Posterior cingulate gyrus (tissue), 11 donors: Measurements from ENCODE around the gene PNLIP.

Experiments used
- DNase-seq, 10 donors: peaks; one replicate each; pipeline versions ENCODE4 v3.0.0 to v3.0.0-alpha.2; 2020 to 2021; ENCODE audit warnings: mixed read lengths in 3 of 10
- intact Hi-C: fragments of 100-400 bp; cut with DNase I; formaldehyde crosslinking; loops from one replicate; pipeline ENCODE4 v1.15.1; 2023

The PNLIP gene

DNA sequence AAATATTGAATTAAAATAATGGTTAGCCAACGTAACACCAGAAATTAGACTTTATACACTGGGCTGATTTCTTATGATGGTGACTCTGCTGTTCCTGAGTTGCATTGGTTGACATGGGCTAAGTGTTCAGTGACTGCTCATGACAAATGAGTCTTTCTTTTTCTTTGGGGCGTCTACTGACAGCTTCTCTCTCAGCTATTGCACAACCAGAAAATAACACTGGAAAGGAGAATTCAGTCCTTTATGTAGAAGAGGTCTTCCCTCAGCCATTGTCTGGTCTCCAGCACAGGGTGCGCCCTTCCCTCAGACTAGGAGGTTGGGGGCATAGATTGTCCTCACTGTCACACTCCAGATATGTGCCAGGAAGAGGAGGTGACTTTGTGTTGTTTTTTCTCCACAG lies 21.6 kb downstream of the PNLIP start:
- intact Hi-C loops: no loop called here
- no peak for DNase-seq

GRCh38 chr10:116574797-116575196 lies 29.1 kb downstream of the PNLIP start:
- intact Hi-C loops: no loop called here
- DNase-seq: no peak

GRCh38 chr10:116587878-116588591 lies 42.3 kb downstream of the PNLIP start:
- no peak for DNase-seq
- intact Hi-C loops: no loop called here

DNA sequence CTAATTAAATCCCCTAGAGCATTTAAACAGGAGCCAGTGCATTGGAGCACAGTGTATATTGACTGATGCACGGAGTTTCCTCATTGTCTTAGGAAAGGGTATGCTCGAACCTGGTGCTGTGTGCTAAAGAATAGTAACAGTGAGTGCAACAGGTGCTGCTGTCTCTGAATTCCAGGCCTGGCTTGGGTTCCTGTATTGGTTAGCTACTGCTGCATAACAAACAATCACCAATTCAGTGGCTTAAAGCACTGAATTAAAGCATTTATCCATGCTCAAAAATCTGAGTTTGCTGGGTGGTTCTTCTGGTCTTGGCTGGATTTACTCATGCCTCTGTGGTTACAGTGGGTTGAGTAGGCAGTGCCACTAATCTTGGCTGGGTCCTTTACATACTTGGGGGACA lies 43.3 kb downstream of the PNLIP start:
- no peak for DNase-seq
- intact Hi-C loops: no loop called here

- no peak for DNase-seq
Observed at GRCh38 chr10:116589926-116590325, 44.2 kb downstream of the PNLIP start.

GRCh38 chr10:116590590-116591444 lies 45.1 kb downstream of the PNLIP start, which contains the start of gene PNLIPRP1:
PNLIPRP1 (plus strand) TSS chr10:116590959; CDS start chr10:116591130, 171 bp downstream.
- intact Hi-C loops: no loop called here
- no peak for DNase-seq

More at GRCh38 chr10:116589926-116590325, 44.2 kb downstream of the PNLIP start:
- intact Hi-C loops: no loop called here

GRCh38 chr10:116593139-116593740 lies 47.5 kb downstream of the PNLIP start:
- intact Hi-C loops: no loop called here
- DNase-seq: no peak

GRCh38 chr10:116594525-116595035 lies 48.8 kb downstream of the PNLIP start:
- intact Hi-C loops: no loop called here
- DNase-seq: no peak

DNA sequence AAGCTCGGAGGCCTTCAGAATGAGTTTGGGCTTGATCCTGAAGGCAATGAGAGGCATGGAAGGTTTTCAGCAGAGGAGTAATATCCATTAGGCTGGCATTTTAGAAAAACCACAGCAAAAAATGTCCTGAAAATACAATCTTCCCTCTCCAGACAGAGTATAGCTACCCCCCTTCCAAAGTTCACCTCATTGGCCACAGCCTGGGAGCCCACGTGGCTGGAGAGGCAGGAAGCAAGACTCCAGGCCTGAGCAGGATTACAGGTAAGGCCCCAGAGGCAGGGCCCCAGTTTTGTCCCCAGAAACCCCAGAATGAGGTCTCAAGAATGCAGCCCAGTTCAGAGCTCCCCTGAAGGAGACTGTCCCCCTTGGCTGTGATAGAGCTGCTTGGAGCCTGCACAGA lies 50.3 kb downstream of the PNLIP start:
- intact Hi-C loops: no loop called here
- DNase-seq: no peak

DNA sequence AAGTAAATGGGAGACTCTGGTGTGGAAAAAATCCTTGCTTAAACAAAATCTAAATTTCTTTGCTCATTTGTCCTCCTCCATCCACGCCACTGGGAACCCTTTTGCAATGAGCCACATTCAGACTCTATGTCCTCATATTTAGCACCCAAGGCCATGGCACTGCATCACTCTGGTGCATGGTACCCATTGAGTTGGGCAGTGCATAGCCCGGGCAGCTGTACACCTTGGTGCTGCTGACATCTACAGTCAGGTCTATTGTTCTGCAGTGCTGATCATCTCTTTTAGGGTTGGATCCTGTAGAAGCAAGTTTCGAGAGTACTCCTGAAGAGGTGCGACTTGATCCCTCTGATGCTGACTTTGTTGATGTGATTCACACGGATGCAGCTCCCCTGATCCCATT lies 51.8 kb downstream of the PNLIP start:
- no peak for DNase-seq
- intact Hi-C loops: no loop called here

DNA sequence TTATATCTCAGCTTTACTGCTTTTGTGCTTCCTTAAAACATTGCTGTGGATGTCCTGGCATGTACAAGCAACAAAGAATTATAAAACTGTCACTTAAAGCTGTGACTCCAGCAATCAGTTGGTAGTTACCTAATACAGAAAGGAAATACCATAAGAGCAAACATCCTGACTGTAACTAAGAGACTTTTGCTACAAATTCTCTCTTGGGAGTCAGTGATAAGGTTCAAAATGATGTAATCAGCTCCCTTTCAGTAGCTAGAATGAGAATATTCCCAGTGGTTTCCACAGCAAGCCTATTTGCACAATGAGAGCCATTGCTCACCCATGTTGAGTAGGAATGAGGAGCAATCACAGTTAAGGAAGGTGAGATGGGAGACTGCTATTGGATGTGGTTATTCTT lies 52.6 kb downstream of the PNLIP start:
- intact Hi-C loops: no loop called here
- no peak for DNase-seq

DNA sequence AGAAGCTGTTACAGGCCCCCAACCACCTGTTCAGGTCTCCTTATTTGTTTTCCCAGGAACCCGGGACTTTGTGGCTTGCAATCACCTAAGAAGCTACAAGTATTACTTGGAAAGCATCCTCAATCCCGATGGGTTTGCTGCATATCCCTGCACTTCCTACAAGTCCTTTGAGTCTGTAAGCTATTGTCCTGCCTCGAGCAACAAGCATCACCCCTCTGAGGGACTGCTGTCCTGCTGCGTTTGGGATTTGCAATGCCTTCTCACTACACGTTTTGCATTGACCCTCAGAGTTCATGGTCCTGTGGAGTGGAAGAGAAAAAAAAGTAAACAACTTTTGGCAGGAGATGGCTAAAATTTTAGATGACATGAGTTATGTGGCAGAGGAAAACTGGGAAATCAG lies 54.3 kb downstream of the PNLIP start:
- no peak for DNase-seq
- intact Hi-C loops: no loop called here

GRCh38 chr10:116602648-116603400 lies 57.1 kb downstream of the PNLIP start:
- intact Hi-C loops: no loop called here

DNA sequence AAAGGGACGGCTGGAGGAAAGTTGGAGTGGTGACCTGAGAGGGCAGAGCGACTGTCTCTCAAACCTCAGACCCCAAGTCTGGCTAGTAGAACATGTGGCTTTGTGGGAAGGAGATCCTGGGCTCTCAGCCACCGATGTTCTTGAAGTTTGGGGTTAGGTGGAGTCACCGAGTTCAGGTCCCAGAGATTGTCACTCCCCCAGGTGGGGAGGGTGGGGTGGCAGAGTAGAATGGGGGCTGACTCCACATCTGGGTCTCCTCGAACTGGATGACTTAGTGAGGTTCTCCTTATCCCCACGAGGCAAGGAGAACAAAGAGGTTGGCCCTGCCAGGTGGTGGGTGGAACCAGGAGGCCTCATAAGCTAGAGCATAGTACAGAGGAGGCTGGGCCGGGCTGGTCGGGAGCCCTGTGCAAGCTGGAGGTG lies 60.3 kb downstream of the PNLIP start:
- no peak for DNase-seq
- intact Hi-C loops: no loop called here

More at GRCh38 chr10:116602648-116603400, 57.1 kb downstream of the PNLIP start:
- DNase-seq: no peak

- no peak for DNase-seq
Observed at GRCh38 chr10:116607336-116607735, 61.6 kb downstream of the PNLIP start.

GRCh38 chr10:116608686-116609594 lies 63.2 kb downstream of the PNLIP start:
- intact Hi-C loops: no loop called here
- no peak for DNase-seq

More at GRCh38 chr10:116607336-116607735, 61.6 kb downstream of the PNLIP start:
- intact Hi-C loops: no loop called here

DNA sequence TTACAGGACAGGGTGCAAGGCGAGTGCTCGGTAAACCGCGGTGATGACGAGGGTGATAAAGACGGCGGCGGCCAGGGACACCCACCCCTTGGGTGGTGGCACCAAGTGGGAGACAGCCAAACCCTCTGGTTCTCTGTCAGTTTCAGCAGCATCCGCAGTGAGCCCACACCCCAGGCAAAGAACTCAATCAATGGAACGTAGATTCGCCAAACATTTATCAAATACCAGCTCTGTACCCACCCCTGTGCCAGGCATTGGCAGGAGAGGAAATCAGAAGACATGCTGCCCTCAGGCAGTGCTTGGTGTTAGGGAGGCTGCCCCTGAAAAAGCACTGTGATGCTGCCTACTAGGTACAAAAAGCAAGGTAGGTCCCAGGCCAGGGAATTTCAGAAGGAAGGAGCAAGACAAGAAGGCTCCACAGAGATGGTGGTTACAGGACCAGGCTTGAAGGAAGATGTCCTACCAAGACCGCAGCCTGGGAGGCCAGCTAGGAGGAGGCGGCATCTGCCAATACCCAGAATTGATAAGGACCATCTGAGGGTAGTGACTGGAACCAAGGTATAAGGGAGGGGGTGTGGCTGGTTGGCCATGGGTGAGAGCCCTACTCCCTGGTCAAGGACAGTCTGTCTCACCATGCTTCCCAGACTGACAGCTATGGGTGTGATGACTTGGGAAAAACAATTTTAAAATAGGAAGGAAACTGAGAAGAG lies 64.9 kb downstream of the PNLIP start:
- DNase-seq: no peak
- intact Hi-C loops: no loop called here

GRCh38 chr10:116611153-116611545 lies 65.4 kb downstream of the PNLIP start:
- DNase-seq: no peak
- intact Hi-C loops: no loop called here
